ENCODE data around the gene CHAMP1. TPM values are rescaled to one million over a fixed set of nuclear protein-coding genes. Genes with fewer than 3 reads are reported as not detected.

CHAMP1 gene
- total RNA-seq, 1 experiment from 2014 or later: 15.3 TPM

DNA sequence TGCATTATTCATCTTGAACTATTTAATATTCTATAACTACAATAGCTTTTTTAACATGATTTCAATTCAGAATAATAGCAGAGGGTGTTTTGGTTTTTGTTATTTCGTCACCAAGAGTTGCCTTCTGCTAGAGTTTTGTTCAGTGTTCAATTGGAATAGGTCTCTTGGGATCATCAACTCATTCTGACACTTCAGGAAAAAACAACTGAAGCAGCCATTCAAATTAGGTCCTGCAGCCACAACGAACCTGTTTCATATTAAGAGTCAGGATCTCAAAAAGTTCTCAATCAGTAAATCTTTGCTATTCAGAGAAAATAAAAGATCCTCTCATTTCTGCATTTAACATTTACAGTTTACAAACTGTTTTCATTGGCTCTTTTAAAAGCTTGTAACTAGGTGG, 2.4 kb upstream of the CHAMP1 start:
- DNase-seq (ENCODE audit: low read depth, low spot score) (no peak), ATAC-seq (no peak)
- intact Hi-C loops (cut with micrococcal nuclease; ENCODE audit: unreplicated experiment): no loop called here
- ChIA-PET POLR2A (no interaction called here), CTCF (no interaction called here)
- H3K9me3 ChIP-seq (ENCODE audit: control insufficient read depth, insufficient read depth, low read depth, low read length): no peaks in the 10 kb centered on the region
- 0 out of 2 replicates have a peak, but pooled peaks cover 4% of the 10 kb centered on the region for H3K4me1 ChIP-seq (ENCODE audit: control insufficient read depth, insufficient read depth, low read length)
- no peaks in the 10 kb centered on the region for H3K27me3 ChIP-seq (ENCODE audit: control insufficient read depth, insufficient read depth, low read length)
- peaks cover 7% of the 10 kb centered on the region for H3K36me3 ChIP-seq (ENCODE audit: control insufficient read depth, insufficient read depth, low read length)
- H3K27ac ChIP-seq (ENCODE audit: low read length): no peak overlapping the region
- in situ Hi-C loops (cut with HindIII; ENCODE audit: low pct_unique_long_range_greater_than_20kb, low sequenced_read_pairs): no loop called here
- no peak overlapping the region for H3K4me3 ChIP-seq (ENCODE audit: low read depth in 2 of 2, low read length in 2 of 2)
- TF ChIP-seq TCF7L2 (IDR thresholded peaks at IDR 0.05; ENCODE audit: low read depth, low read length): no peak
- TF ChIP-seq, protein P1, sequence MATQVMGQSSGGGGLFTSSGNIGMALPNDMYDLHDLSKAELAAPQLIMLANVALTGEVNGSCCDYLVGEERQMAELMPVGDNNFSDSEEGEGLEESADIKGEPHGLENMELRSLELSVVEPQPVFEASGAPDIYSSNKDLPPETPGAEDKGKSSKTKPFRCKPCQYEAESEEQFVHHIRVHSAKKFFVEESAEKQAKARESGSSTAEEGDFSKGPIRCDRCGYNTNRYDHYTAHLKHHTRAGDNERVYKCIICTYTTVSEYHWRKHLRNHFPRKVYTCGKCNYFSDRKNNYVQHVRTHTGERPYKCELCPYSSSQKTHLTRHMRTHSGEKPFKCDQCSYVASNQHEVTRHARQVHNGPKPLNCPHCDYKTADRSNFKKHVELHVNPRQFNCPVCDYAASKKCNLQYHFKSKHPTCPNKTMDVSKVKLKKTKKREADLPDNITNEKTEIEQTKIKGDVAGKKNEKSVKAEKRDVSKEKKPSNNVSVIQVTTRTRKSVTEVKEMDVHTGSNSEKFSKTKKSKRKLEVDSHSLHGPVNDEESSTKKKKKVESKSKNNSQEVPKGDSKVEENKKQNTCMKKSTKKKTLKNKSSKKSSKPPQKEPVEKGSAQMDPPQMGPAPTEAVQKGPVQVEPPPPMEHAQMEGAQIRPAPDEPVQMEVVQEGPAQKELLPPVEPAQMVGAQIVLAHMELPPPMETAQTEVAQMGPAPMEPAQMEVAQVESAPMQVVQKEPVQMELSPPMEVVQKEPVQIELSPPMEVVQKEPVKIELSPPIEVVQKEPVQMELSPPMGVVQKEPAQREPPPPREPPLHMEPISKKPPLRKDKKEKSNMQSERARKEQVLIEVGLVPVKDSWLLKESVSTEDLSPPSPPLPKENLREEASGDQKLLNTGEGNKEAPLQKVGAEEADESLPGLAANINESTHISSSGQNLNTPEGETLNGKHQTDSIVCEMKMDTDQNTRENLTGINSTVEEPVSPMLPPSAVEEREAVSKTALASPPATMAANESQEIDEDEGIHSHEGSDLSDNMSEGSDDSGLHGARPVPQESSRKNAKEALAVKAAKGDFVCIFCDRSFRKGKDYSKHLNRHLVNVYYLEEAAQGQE (IDR thresholded peaks at IDR 0.05; ENCODE audit: insufficient read depth in 1 of 2, low read depth in 2 of 2, low read length in 1 of 2): no peak
- TF ChIP-seq, protein P2, sequence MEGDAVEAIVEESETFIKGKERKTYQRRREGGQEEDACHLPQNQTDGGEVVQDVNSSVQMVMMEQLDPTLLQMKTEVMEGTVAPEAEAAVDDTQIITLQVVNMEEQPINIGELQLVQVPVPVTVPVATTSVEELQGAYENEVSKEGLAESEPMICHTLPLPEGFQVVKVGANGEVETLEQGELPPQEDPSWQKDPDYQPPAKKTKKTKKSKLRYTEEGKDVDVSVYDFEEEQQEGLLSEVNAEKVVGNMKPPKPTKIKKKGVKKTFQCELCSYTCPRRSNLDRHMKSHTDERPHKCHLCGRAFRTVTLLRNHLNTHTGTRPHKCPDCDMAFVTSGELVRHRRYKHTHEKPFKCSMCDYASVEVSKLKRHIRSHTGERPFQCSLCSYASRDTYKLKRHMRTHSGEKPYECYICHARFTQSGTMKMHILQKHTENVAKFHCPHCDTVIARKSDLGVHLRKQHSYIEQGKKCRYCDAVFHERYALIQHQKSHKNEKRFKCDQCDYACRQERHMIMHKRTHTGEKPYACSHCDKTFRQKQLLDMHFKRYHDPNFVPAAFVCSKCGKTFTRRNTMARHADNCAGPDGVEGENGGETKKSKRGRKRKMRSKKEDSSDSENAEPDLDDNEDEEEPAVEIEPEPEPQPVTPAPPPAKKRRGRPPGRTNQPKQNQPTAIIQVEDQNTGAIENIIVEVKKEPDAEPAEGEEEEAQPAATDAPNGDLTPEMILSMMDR (IDR thresholded peaks at IDR 0.05): no peak
- no peak for TF ChIP-seq POLR2AphosphoS5 (IDR thresholded peaks at IDR 0.05; ENCODE audit: low read depth, low read length)
- TF ChIP-seq SIN3A (IDR thresholded peaks at IDR 0.05; ENCODE audit: borderline replicate concordance, insufficient read depth, low read depth, low read length): no peak
- BruUV-seq (replicated peaks): no TSS peak

DNA sequence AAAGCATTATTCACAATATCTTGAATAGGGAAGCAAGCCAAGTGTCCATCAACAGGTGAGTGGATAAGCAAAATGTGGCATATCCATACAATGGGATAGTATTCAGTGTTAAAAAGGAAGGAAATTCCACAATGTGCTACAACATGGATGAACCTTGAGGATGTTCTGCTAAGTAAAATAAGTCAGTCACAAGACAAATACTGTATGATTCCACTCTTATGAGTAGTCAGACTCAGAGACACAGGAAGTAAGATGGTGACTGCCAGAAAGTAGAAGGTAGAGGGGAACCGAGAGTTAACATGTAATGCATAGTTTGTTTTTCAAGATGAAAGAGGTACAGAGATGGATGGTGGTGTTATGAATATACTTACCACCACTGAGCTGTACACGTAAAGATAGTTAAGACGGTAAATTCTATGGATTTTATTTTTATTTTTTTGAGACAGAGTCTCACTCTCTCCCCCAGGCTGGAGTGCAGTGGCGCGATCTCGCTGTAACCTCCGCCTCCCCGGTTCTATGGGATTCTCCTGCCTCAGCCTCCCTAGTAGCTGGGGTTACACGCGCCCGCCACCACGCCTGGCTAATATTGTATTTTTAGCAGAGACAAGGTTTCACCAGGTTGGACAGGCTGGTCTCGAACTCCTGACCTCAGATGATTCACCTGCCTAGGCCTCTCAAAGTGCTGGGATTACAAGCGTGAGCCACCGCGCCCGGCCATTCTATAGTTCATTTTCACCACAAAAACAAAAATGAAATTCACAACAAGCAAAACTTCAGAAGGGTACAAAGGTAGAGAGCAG, 1.0 kb upstream of the CHAMP1 start:
- intact Hi-C loops (cut with micrococcal nuclease; ENCODE audit: unreplicated experiment) (no loop called here), in situ Hi-C loops (cut with HindIII; ENCODE audit: low pct_unique_long_range_greater_than_20kb, low sequenced_read_pairs) (no loop called here)
- Histone ChIP-seq H3K36me3 (ENCODE audit: control insufficient read depth, insufficient read depth, low read length) (peaks cover 7% of the 10 kb centered on the region; the same call in 1 of the 2 replicates), H3K27me3 (ENCODE audit: control insufficient read depth, insufficient read depth, low read length) (no peaks in the 10 kb centered on the region), H3K27ac (ENCODE audit: low read length) (peak overlapping the region; percentile 78), H3K9me3 (ENCODE audit: control insufficient read depth, insufficient read depth, low read depth, low read length) (no peaks in the 10 kb centered on the region), H3K4me1 (ENCODE audit: control insufficient read depth, insufficient read depth, low read length) (0 out of 2 replicates have a peak, but pooled peaks cover 4% of the 10 kb centered on the region), H3K4me3 (ENCODE audit: low read depth in 2 of 2, low read length in 2 of 2) (peak overlapping the region; percentile 66 to 76)
- DNase-seq (ENCODE audit: low read depth, low spot score) (no peak), ATAC-seq (no peak)
- ChIA-PET CTCF (interaction anchor here (0.7 kb wide), 1 partner anchor 21 kb away, joined by 4 read pairs; no protein-coding TSS in a partner anchor), POLR2A (interaction anchor here (0.6 kb wide), 1 partner anchor 34 kb away, joined by 3 read pairs; no protein-coding TSS in a partner anchor)
- BruUV-seq (replicated peaks): no TSS peak
- TF ChIP-seq, protein P2 (IDR thresholded peaks at IDR 0.05): no peak
- TF ChIP-seq TCF7L2 (IDR thresholded peaks at IDR 0.05; ENCODE audit: low read depth, low read length): no peak
- TF ChIP-seq, protein P1 (IDR thresholded peaks at IDR 0.05; ENCODE audit: insufficient read depth in 1 of 2, low read depth in 2 of 2, low read length in 1 of 2): no peak
- no peak for TF ChIP-seq SIN3A (IDR thresholded peaks at IDR 0.05; ENCODE audit: borderline replicate concordance, insufficient read depth, low read depth, low read length)
- no peak for TF ChIP-seq POLR2AphosphoS5 (IDR thresholded peaks at IDR 0.05; ENCODE audit: low read depth, low read length)

Measured in Panc1 (cell line).